ENCODE measurements around the gene CCDC149.

Gene CCDC149

GRCh38 chr4:24912252-24913118 is at the start of gene CCDC149:
Gene CCDC149, minus strand, starts transcription at chr4:24913042. Its CDS starts 178 bp downstream, at chr4:24912864.
- H3K9me3 ChIP-seq (ENCODE audit: control insufficient read depth, insufficient read depth, low read length), result peaks cover 4% of the 10 kb centered on the region; the same call in 1 of the 2 replicates
- peak within 1 kb of the TSS; percentile 52 for H3K4me3 ChIP-seq (ENCODE audit: low read depth, low read length)
- peak within 1 kb of the TSS; percentile 70; the same call in 1 of the 2 replicates for H3K9ac ChIP-seq (ENCODE audit: low read depth, low read length)
- H3K27me3 ChIP-seq (ENCODE audit: control insufficient read depth, insufficient read depth, low read length), result peaks cover 18% of the 10 kb centered on the region
- peaks cover 17% of the 10 kb centered on the region; the same call in 1 of the 2 replicates for H3K36me3 ChIP-seq (ENCODE audit: control insufficient read depth, insufficient read depth, low read length)
- peaks cover 6% of the 10 kb centered on the region for H3K4me1 ChIP-seq (ENCODE audit: control insufficient read depth, insufficient read depth, low read length)
- peak within 1 kb of the TSS; percentile 53 for H3K27ac ChIP-seq (ENCODE audit: low read depth, low read length)

GRCh38 chr4:24957886-24958285 is 45.0 kb upstream of the CCDC149 start:
- Histone ChIP-seq H3K36me3 (ENCODE audit: control insufficient read depth, insufficient read depth, low read length) (no peaks in the 10 kb centered on the region), H3K27me3 (ENCODE audit: control insufficient read depth, insufficient read depth, low read length) (no peaks in the 10 kb centered on the region), H3K9ac (ENCODE audit: low read depth, low read length) (no peak overlapping the region), H3K27ac (ENCODE audit: low read depth, low read length) (no peak overlapping the region), H3K9me3 (ENCODE audit: control insufficient read depth, insufficient read depth, low read length) (no peaks in the 10 kb centered on the region), H3K4me3 (ENCODE audit: low read depth, low read length) (no peak overlapping the region), H3K4me1 (ENCODE audit: control insufficient read depth, insufficient read depth, low read length) (peaks cover 9% of the 10 kb centered on the region; the same call in 1 of the 2 replicates)

- Histone ChIP-seq H3K4me3 (ENCODE audit: low read depth, low read length) (no peak overlapping the region), H3K27me3 (ENCODE audit: control insufficient read depth, insufficient read depth, low read length) (no peaks in the 10 kb centered on the region), H3K9ac (ENCODE audit: low read depth, low read length) (no peak overlapping the region), H3K36me3 (ENCODE audit: control insufficient read depth, insufficient read depth, low read length) (no peaks in the 10 kb centered on the region), H3K4me1 (ENCODE audit: control insufficient read depth, insufficient read depth, low read length) (peaks cover 9% of the 10 kb centered on the region; the same call in 1 of the 2 replicates), H3K9me3 (ENCODE audit: control insufficient read depth, insufficient read depth, low read length) (no peaks in the 10 kb centered on the region), H3K27ac (ENCODE audit: low read depth, low read length) (no peak overlapping the region)
Measured at GRCh38 chr4:24956763-24957162, 43.9 kb upstream of the CCDC149 start.

- Histone ChIP-seq H3K9ac (ENCODE audit: low read depth, low read length) (no peak overlapping the region), H3K27ac (ENCODE audit: low read depth, low read length) (no peak overlapping the region), H3K9me3 (ENCODE audit: control insufficient read depth, insufficient read depth, low read length) (no peaks in the 10 kb centered on the region), H3K27me3 (ENCODE audit: control insufficient read depth, insufficient read depth, low read length) (no peaks in the 10 kb centered on the region), H3K4me3 (ENCODE audit: low read depth, low read length) (no peak overlapping the region), H3K4me1 (ENCODE audit: control insufficient read depth, insufficient read depth, low read length) (peaks cover 9% of the 10 kb centered on the region; the same call in 1 of the 2 replicates), H3K36me3 (ENCODE audit: control insufficient read depth, insufficient read depth, low read length) (no peaks in the 10 kb centered on the region)
Measured at GRCh38 chr4:24956091-24956490, 43.2 kb upstream of the CCDC149 start.

- H3K4me3 ChIP-seq (ENCODE audit: low read depth, low read length), result no peak overlapping the region
- H3K27ac ChIP-seq (ENCODE audit: low read depth, low read length), result no peak overlapping the region
- no peaks in the 10 kb centered on the region for H3K9me3 ChIP-seq (ENCODE audit: control insufficient read depth, insufficient read depth, low read length)
- H3K27me3 ChIP-seq (ENCODE audit: control insufficient read depth, insufficient read depth, low read length), result no peaks in the 10 kb centered on the region
- no peak overlapping the region for H3K9ac ChIP-seq (ENCODE audit: low read depth, low read length)
- H3K4me1 ChIP-seq (ENCODE audit: control insufficient read depth, insufficient read depth, low read length), result peaks cover 9% of the 10 kb centered on the region; the same call in 1 of the 2 replicates
- no peaks in the 10 kb centered on the region for H3K36me3 ChIP-seq (ENCODE audit: control insufficient read depth, insufficient read depth, low read length)
Measured at GRCh38 chr4:24952667-24953066, 39.8 kb upstream of the CCDC149 start.

GRCh38 chr4:24949970-24950369 is 37.1 kb upstream of the CCDC149 start:
- H3K4me1 ChIP-seq (ENCODE audit: control insufficient read depth, insufficient read depth, low read length), result no peaks in the 10 kb centered on the region
- H3K27me3 ChIP-seq (ENCODE audit: control insufficient read depth, insufficient read depth, low read length), result no peaks in the 10 kb centered on the region
- H3K9ac ChIP-seq (ENCODE audit: low read depth, low read length), result no peak overlapping the region
- no peak overlapping the region for H3K4me3 ChIP-seq (ENCODE audit: low read depth, low read length)
- H3K9me3 ChIP-seq (ENCODE audit: control insufficient read depth, insufficient read depth, low read length), result no peaks in the 10 kb centered on the region
- no peak overlapping the region for H3K27ac ChIP-seq (ENCODE audit: low read depth, low read length)
- H3K36me3 ChIP-seq (ENCODE audit: control insufficient read depth, insufficient read depth, low read length), result no peaks in the 10 kb centered on the region

GRCh38 chr4:24937917-24938281 is 25.1 kb upstream of the CCDC149 start:
- no peaks in the 10 kb centered on the region for H3K27me3 ChIP-seq (ENCODE audit: control insufficient read depth, insufficient read depth, low read length)
- no peaks in the 10 kb centered on the region for H3K36me3 ChIP-seq (ENCODE audit: control insufficient read depth, insufficient read depth, low read length)
- H3K9me3 ChIP-seq (ENCODE audit: control insufficient read depth, insufficient read depth, low read length), result peaks cover 22% of the 10 kb centered on the region
- no peak overlapping the region for H3K9ac ChIP-seq (ENCODE audit: low read depth, low read length)
- no peaks in the 10 kb centered on the region for H3K4me1 ChIP-seq (ENCODE audit: control insufficient read depth, insufficient read depth, low read length)
- no peak overlapping the region for H3K4me3 ChIP-seq (ENCODE audit: low read depth, low read length)
- no peak overlapping the region for H3K27ac ChIP-seq (ENCODE audit: low read depth, low read length)

GRCh38 chr4:24937176-24937916 is 24.5 kb upstream of the CCDC149 start:
- H3K27me3 ChIP-seq (ENCODE audit: control insufficient read depth, insufficient read depth, low read length), result no peaks in the 10 kb centered on the region
- no peak overlapping the region for H3K9ac ChIP-seq (ENCODE audit: low read depth, low read length)
- H3K36me3 ChIP-seq (ENCODE audit: control insufficient read depth, insufficient read depth, low read length), result no peaks in the 10 kb centered on the region
- no peaks in the 10 kb centered on the region for H3K4me1 ChIP-seq (ENCODE audit: control insufficient read depth, insufficient read depth, low read length)
- no peak overlapping the region for H3K4me3 ChIP-seq (ENCODE audit: low read depth, low read length)
- H3K27ac ChIP-seq (ENCODE audit: low read depth, low read length), result no peak overlapping the region
- H3K9me3 ChIP-seq (ENCODE audit: control insufficient read depth, insufficient read depth, low read length), result peaks cover 22% of the 10 kb centered on the region

- no peak overlapping the region for H3K9ac ChIP-seq (ENCODE audit: low read depth, low read length)
- peaks cover 22% of the 10 kb centered on the region for H3K9me3 ChIP-seq (ENCODE audit: control insufficient read depth, insufficient read depth, low read length)
- H3K27me3 ChIP-seq (ENCODE audit: control insufficient read depth, insufficient read depth, low read length), result no peaks in the 10 kb centered on the region
- no peak overlapping the region for H3K4me3 ChIP-seq (ENCODE audit: low read depth, low read length)
- H3K27ac ChIP-seq (ENCODE audit: low read depth, low read length), result no peak overlapping the region
- H3K4me1 ChIP-seq (ENCODE audit: control insufficient read depth, insufficient read depth, low read length), result no peaks in the 10 kb centered on the region
- no peaks in the 10 kb centered on the region for H3K36me3 ChIP-seq (ENCODE audit: control insufficient read depth, insufficient read depth, low read length)
Measured at GRCh38 chr4:24935856-24936255, 23.0 kb upstream of the CCDC149 start.

- no peaks in the 10 kb centered on the region for H3K4me1 ChIP-seq (ENCODE audit: control insufficient read depth, insufficient read depth, low read length)
- no peak overlapping the region for H3K4me3 ChIP-seq (ENCODE audit: low read depth, low read length)
- no peaks in the 10 kb centered on the region for H3K27me3 ChIP-seq (ENCODE audit: control insufficient read depth, insufficient read depth, low read length)
- no peak overlapping the region for H3K9ac ChIP-seq (ENCODE audit: low read depth, low read length)
- peaks cover 22% of the 10 kb centered on the region for H3K9me3 ChIP-seq (ENCODE audit: control insufficient read depth, insufficient read depth, low read length)
- H3K27ac ChIP-seq (ENCODE audit: low read depth, low read length), result no peak overlapping the region
- no peaks in the 10 kb centered on the region for H3K36me3 ChIP-seq (ENCODE audit: control insufficient read depth, insufficient read depth, low read length)
Measured at GRCh38 chr4:24934311-24934710, 21.5 kb upstream of the CCDC149 start.
